Adrenal gland (tissue), 12 donors: ENCODE results near the gene SERPINA1. TPM values are rescaled to one million over a fixed set of nuclear protein-coding genes. Genes with fewer than 3 reads are reported as not detected.

Source experiments
- DNase-seq, 7 donors: peaks; one replicate each; pipeline ENCODE4 v3.0.0-alpha.2; 2019 to 2020
- H3K27ac ChIP-seq, 5 donors: fragments of 200-600 bp; sonication (generic) in 4 of 5; 1 replicate in 3 of 5; 2 replicates in 2 of 5; pipeline versions ENCODE4 v1.5.1 to v1.8.0; 2016 to 2020; ENCODE audit warnings: mild to moderate bottlenecking in 1 of 5
- H3K27me3 ChIP-seq: fragments of 200-600 bp; 2 replicates; pipeline ENCODE4 v1.8.0; 2021
- H3K36me3 ChIP-seq, 2 donors: fragments of 200-600 bp; replicated peaks in 1 of 2; 1 replicate in 1 of 2; 2 replicates in 1 of 2; pipeline versions ENCODE4 v1.5.1 to v1.8.0; 2018 to 2022
- H3K4me1 ChIP-seq, 2 donors: fragments of 200-600 bp; replicated peaks in 1 of 2; 1 replicate in 1 of 2; 2 replicates in 1 of 2; pipeline versions ENCODE4 v1.5.1 to v1.8.0; 2018 to 2021
- H3K4me3 ChIP-seq, 4 donors: fragments of 200-600 bp; sonication (generic) in 3 of 4; one replicate each; pipeline ENCODE4 v1.5.1; 2016 to 2018
- H3K9me3 ChIP-seq, 3 donors: fragments of 200-600 bp; sonication (generic) in 1 of 3; replicated peaks in 1 of 3; 1 replicate in 2 of 3; 2 replicates in 1 of 3; pipeline versions ENCODE4 v1.5.1 to v1.8.0; 2016 to 2021
- CTCF ChIP-seq, 6 experiments: fragments of 450-650 bp in 4 of 6; fragments of 200-600 bp in 2 of 6; sonication (generic) in 1 of 6; IDR thresholded peaks; 1 replicate in 5 of 6; 2 replicates in 1 of 6; pipeline versions ENCODE4 v1.5.1 to v1.8.0; 2016 to 2021; ENCODE audit warnings: antibody characterized with exemption in 6 of 6, mild to moderate bottlenecking in 2 of 6, moderate library complexity in 1 of 6
- POLR2A ChIP-seq, 2 donors: fragments of 450-650 bp; IDR thresholded peaks; one replicate each; pipeline ENCODE4 v1.6.1; 2017; ENCODE audit warnings: antibody characterized with exemption in 2 of 2, mild to moderate bottlenecking in 2 of 2, moderate library complexity in 1 of 2
- WGBS, 4 donors: extraction: QIAGEN DNeasy Blood & Tissue Kit in 2 of 4; methylation state at CpG; one replicate each; pipeline versions ENCODE4 v1.1.5 to v1.1.7; 2013 to 2017; 5-methylcytosine and 5-hydroxymethylcytosine counted together
- intact Hi-C, 2 donors: fragments of 100-400 bp; cut with DNase I; formaldehyde crosslinking; loops; one replicate each; pipeline versions ENCODE4 v1.14.1 to v1.15.0; 2022 to 2023
- polyA plus RNA-seq, 3 donors: library from polyadenylated mRNA; stranded (reverse); fragments of 200-250 nt in 2 of 3; fragments of 350-450 nt in 1 of 3; fragmentation: Illumina TruSeq in 1 of 3; extraction: RNeasy Lipid Tissue Mini Kit (QIAGEN cat#74804) in 1 of 3; gene quantifications; one replicate each; pipeline ENCODE4 v1.2.3, GENCODE V29; 2013 to 2014
- total RNA-seq, 9 donors: library from RNA; depleted of rRNA in 4 of 9; stranded (reverse); fragments of >200 nt in 4 of 9; fragments of 120-200 nt in 1 of 9; fragmentation: NEBNext Ultra II Directional in 1 of 9; extraction: Animal tissue kit (Norgen Biotek cat#: 25700) in 1 of 9; gene quantifications; one replicate each; pipeline versions ENCODE4 v1.1.0 to v1.2.4, GENCODE V29; 2013 to 2023
- donor health status: healthy with polysubstance abuse.
- donor health status: Bipolar disorder and iron deficiency.
- donor health status: DM: yes; HTN: yes; CAD: no.
- donor health status: DM: no; HTN: no; CAD: no.
- donor health status: DM: no; HTN: no; CAD: no.
- donor health status: DM: yes; HTN: yes; CAD: no.

SERPINA1 gene
- total and polyA plus RNA-seq, 12 donors = 1.6 to 60.1 (median 13.9) TPM

GRCh38 chr14:94385553-94386057, 2.8 kb downstream of the SERPINA1 start:
- Histone ChIP-seq H3K4me3 (no peak overlapping the region), H3K27ac (no peak overlapping the region)
- 66 to 85% (median 81%) methylated on average over 2 to 3 of the region's 3 CpGs for WGBS, 4 donors

GRCh38 chr14:94384342-94384741, 4.1 kb downstream of the SERPINA1 start:
- TF ChIP-seq CTCF (IDR thresholded peaks at IDR 0.05) (no peak), POLR2A (IDR thresholded peaks at IDR 0.05) (no peak)
- intact Hi-C loops = no loop called here
- H3K36me3 ChIP-seq = no peaks in the 10 kb centered on the region
- DNase-seq = peak in 2 of 7 donors; percentile 5 to 21
- WGBS, 4 donors = 82 to 97% (median 92%) methylated on average over 5 to 7 of the region's 7 CpGs
- H3K9me3 ChIP-seq = no peaks in the 10 kb centered on the region
- no peaks in the 10 kb centered on the region for H3K4me1 ChIP-seq
- H3K27ac ChIP-seq = no peak overlapping the region
- H3K4me3 ChIP-seq = no peak overlapping the region
- H3K27me3 ChIP-seq = no peaks in the 10 kb centered on the region

More at GRCh38 chr14:94385553-94386057, 2.8 kb downstream of the SERPINA1 start:
- Histone ChIP-seq H3K27me3 (peaks cover 6% of the 10 kb centered on the region), H3K9me3 (no peaks in the 10 kb centered on the region), H3K36me3 (no peaks in the 10 kb centered on the region), H3K4me1 (no peaks in the 10 kb centered on the region)
- no peak for TF ChIP-seq POLR2A (IDR thresholded peaks at IDR 0.05)
- no peak for TF ChIP-seq CTCF (IDR thresholded peaks at IDR 0.05)
- intact Hi-C loops = no loop called here
- no peak for DNase-seq

GRCh38 chr14:94383777-94384176, 4.6 kb downstream of the SERPINA1 start:
- DNase-seq = peak in 1 of 7 donors; percentile 28
- intact Hi-C loops = no loop called here
- H3K27ac ChIP-seq = no peak overlapping the region
- 84 to 93% (median 89%) methylated on average over 2 to 3 of the region's 3 CpGs for WGBS, 4 donors
- no peaks in the 10 kb centered on the region for H3K27me3 ChIP-seq
- H3K4me3 ChIP-seq = no peak overlapping the region
- TF ChIP-seq CTCF (IDR thresholded peaks at IDR 0.05) (no peak), POLR2A (IDR thresholded peaks at IDR 0.05) (no peak)
- no peaks in the 10 kb centered on the region for H3K9me3 ChIP-seq
- no peaks in the 10 kb centered on the region for H3K4me1 ChIP-seq
- no peaks in the 10 kb centered on the region for H3K36me3 ChIP-seq

GRCh38 chr14:94382716-94383596, 5.4 kb downstream of the SERPINA1 start:
- H3K36me3 ChIP-seq = no peaks in the 10 kb centered on the region
- WGBS, 4 donors = 81 to 91% (median 87%) methylated on average over 14 to 18 of the region's 18 CpGs
- intact Hi-C loops = no loop called here
- H3K9me3 ChIP-seq = no peaks in the 10 kb centered on the region
- H3K27ac ChIP-seq = no peak overlapping the region
- H3K4me3 ChIP-seq = no peak overlapping the region
- TF ChIP-seq POLR2A (IDR thresholded peaks at IDR 0.05) (no peak), CTCF (IDR thresholded peaks at IDR 0.05) (no peak)
- DNase-seq = peak in 1 of 7 donors; percentile 47
- H3K27me3 ChIP-seq = no peaks in the 10 kb centered on the region
- no peaks in the 10 kb centered on the region for H3K4me1 ChIP-seq
